Liver (tissue), 3 donors: ENCODE measurements around the gene RSPO4.

Source experiments
- EGR1 ChIP-seq, 2 donors: IDR thresholded peaks; 2 replicates each; pipeline ENCODE4 v1.6.1; 2016 to 2018; ENCODE audit warnings: antibody characterized with exemption in 2 of 2, low read depth in 2 of 2
- FOXA1 ChIP-seq: IDR thresholded peaks from 2 replicates; pipeline ENCODE4 v1.6.1; 2016; ENCODE audit warnings: antibody characterized with exemption
- HNF4G ChIP-seq: IDR thresholded peaks from 2 replicates; pipeline ENCODE4 v1.6.1; 2016; ENCODE audit warnings: antibody characterized with exemption
- JUND ChIP-seq, 2 donors: IDR thresholded peaks; 2 replicates each; pipeline ENCODE4 v1.6.1; 2016; ENCODE audit warnings: antibody characterized with exemption in 2 of 2
- RAD21 ChIP-seq, 2 donors: IDR thresholded peaks; 2 replicates each; pipeline ENCODE4 v1.6.1; 2016; ENCODE audit warnings: antibody characterized with exemption in 2 of 2, mild to moderate bottlenecking in 2 of 2
- SP1 ChIP-seq: IDR thresholded peaks from 2 replicates; pipeline ENCODE4 v1.6.1; 2018; ENCODE audit warnings: antibody characterized with exemption, mild to moderate bottlenecking
- YY1 ChIP-seq: IDR thresholded peaks from 2 replicates; pipeline ENCODE4 v1.6.1; 2016; ENCODE audit warnings: antibody characterized with exemption, mild to moderate bottlenecking
- TF ChIP-seq, protein P1 (sequence below): IDR thresholded peaks from 2 replicates; pipeline ENCODE4 v1.6.1; 2016; ENCODE audit warnings: antibody characterized with exemption, mild to moderate bottlenecking
- TF ChIP-seq, protein P2 (sequence below): fragments of 150-350 bp; IDR thresholded peaks from 2 replicates; pipeline ENCODE4 v1.5.1; 2017; ENCODE audit warnings: improper control_type of control experiment, low read depth, low read length; ENCODE audit not compliant: missing input control
- TF ChIP-seq, protein P3 (sequence below): IDR thresholded peaks from 2 replicates; pipeline ENCODE4 v1.6.1; 2016; ENCODE audit warnings: antibody characterized with exemption
- TF ChIP-seq, protein P4 (sequence below): IDR thresholded peaks from 2 replicates; pipeline ENCODE4 v1.6.1; 2016; ENCODE audit warnings: antibody characterized with exemption
- TF ChIP-seq, protein P5 (sequence below): IDR thresholded peaks from 2 replicates; pipeline ENCODE4 v1.6.1; 2016; ENCODE audit warnings: antibody characterized with exemption
- donor health status: healthy.
- donor health status: healthy.

DNA sequence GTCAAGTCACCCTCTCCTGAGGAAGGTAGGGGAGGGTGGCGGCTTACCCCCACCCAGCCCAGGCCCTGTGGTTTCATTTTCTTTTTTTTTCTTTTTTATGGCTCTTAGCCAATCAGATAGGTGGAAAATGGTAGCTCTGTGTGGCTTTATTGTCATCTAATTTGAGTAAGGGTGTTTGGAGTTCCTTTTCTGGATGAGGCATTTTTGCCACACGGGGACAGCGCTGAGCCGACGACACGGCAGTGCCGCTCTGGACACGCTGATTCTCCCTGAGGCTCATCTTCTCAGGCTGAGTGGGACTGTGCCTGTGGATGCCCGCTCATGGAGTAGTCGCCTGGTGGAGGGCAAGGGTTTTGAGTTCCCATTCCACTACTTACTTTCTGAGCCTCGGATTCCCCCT, 48.4 kb downstream of the RSPO4 start:
- TF ChIP-seq, protein P1, sequence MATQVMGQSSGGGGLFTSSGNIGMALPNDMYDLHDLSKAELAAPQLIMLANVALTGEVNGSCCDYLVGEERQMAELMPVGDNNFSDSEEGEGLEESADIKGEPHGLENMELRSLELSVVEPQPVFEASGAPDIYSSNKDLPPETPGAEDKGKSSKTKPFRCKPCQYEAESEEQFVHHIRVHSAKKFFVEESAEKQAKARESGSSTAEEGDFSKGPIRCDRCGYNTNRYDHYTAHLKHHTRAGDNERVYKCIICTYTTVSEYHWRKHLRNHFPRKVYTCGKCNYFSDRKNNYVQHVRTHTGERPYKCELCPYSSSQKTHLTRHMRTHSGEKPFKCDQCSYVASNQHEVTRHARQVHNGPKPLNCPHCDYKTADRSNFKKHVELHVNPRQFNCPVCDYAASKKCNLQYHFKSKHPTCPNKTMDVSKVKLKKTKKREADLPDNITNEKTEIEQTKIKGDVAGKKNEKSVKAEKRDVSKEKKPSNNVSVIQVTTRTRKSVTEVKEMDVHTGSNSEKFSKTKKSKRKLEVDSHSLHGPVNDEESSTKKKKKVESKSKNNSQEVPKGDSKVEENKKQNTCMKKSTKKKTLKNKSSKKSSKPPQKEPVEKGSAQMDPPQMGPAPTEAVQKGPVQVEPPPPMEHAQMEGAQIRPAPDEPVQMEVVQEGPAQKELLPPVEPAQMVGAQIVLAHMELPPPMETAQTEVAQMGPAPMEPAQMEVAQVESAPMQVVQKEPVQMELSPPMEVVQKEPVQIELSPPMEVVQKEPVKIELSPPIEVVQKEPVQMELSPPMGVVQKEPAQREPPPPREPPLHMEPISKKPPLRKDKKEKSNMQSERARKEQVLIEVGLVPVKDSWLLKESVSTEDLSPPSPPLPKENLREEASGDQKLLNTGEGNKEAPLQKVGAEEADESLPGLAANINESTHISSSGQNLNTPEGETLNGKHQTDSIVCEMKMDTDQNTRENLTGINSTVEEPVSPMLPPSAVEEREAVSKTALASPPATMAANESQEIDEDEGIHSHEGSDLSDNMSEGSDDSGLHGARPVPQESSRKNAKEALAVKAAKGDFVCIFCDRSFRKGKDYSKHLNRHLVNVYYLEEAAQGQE, result no peak
- TF ChIP-seq YY1 (no peak), RAD21 (IDR thresholded peaks at IDR 0.05) (peak in 1 of 2 donors; percentile 11), JUND (IDR thresholded peaks at IDR 0.05) (no peak), FOXA1 (no peak), SP1 (no peak), HNF4G (no peak), EGR1 (IDR thresholded peaks at IDR 0.05; ENCODE audit: low read depth in 2 of 2) (no peak)
- TF ChIP-seq, protein P2, sequence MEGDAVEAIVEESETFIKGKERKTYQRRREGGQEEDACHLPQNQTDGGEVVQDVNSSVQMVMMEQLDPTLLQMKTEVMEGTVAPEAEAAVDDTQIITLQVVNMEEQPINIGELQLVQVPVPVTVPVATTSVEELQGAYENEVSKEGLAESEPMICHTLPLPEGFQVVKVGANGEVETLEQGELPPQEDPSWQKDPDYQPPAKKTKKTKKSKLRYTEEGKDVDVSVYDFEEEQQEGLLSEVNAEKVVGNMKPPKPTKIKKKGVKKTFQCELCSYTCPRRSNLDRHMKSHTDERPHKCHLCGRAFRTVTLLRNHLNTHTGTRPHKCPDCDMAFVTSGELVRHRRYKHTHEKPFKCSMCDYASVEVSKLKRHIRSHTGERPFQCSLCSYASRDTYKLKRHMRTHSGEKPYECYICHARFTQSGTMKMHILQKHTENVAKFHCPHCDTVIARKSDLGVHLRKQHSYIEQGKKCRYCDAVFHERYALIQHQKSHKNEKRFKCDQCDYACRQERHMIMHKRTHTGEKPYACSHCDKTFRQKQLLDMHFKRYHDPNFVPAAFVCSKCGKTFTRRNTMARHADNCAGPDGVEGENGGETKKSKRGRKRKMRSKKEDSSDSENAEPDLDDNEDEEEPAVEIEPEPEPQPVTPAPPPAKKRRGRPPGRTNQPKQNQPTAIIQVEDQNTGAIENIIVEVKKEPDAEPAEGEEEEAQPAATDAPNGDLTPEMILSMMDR, result no peak
- TF ChIP-seq, protein P3, sequence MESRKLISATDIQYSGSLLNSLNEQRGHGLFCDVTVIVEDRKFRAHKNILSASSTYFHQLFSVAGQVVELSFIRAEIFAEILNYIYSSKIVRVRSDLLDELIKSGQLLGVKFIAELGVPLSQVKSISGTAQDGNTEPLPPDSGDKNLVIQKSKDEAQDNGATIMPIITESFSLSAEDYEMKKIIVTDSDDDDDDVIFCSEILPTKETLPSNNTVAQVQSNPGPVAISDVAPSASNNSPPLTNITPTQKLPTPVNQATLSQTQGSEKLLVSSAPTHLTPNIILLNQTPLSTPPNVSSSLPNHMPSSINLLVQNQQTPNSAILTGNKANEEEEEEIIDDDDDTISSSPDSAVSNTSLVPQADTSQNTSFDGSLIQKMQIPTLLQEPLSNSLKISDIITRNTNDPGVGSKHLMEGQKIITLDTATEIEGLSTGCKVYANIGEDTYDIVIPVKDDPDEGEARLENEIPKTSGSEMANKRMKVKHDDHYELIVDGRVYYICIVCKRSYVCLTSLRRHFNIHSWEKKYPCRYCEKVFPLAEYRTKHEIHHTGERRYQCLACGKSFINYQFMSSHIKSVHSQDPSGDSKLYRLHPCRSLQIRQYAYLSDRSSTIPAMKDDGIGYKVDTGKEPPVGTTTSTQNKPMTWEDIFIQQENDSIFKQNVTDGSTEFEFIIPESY, result no peak
- TF ChIP-seq, protein P4, sequence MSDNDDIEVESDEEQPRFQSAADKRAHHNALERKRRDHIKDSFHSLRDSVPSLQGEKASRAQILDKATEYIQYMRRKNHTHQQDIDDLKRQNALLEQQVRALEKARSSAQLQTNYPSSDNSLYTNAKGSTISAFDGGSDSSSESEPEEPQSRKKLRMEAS, result no peak
- TF ChIP-seq, protein P5, sequence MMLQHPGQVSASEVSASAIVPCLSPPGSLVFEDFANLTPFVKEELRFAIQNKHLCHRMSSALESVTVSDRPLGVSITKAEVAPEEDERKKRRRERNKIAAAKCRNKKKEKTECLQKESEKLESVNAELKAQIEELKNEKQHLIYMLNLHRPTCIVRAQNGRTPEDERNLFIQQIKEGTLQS, result no peak
